OCI-LY3 (cell line): ENCODE results near the gene PEPD.

Source experiments
- H2AFZ ChIP-seq: fragments of 200-600, 300-600 bp; shearing (Covaris generic); 2 replicates; pipeline ENCODE4 v1.6.0; 2014; ENCODE audit warnings: antibody characterized with exemption, low read depth, low read length
- H3K27ac ChIP-seq: fragments of 200-600, 300-600 bp; sonication (generic); 2 replicates; pipeline ENCODE4 v1.5.1; 2014; ENCODE audit warnings: mild to moderate bottlenecking, low read length, moderate library complexity, mixed read lengths
- H3K27me3 ChIP-seq: fragments of 200-600, 300-600 bp; sonication (generic); 2 replicates; pipeline ENCODE4 v1.6.1; 2014; ENCODE audit warnings: low read depth, low read length, mixed read lengths
- H3K36me3 ChIP-seq: fragments of 200-600, 300-600 bp; sonication (generic); replicated peaks from 2 replicates; pipeline ENCODE3; 2014; ENCODE audit warnings: low read depth, low read length, mixed read lengths
- H3K4me1 ChIP-seq: fragments of 300-600, 200-600 bp; sonication (generic); 2 replicates; pipeline ENCODE4 v1.6.1; 2014; ENCODE audit warnings: low read length, mixed read lengths
- H3K4me2 ChIP-seq: fragments of 200-600, 300-600 bp; sonication (generic); 2 replicates; pipeline ENCODE4 v1.6.1; 2014; ENCODE audit warnings: low read length, mixed read lengths
- H3K4me3 ChIP-seq: fragments of 300-600, 200-600 bp; sonication (generic); 2 replicates; pipeline ENCODE4 v1.5.1; 2014; ENCODE audit warnings: antibody characterized with exemption, mild to moderate bottlenecking, low read length, moderate library complexity
- H3K79me2 ChIP-seq: fragments of 300-600, 200-600 bp; shearing (Covaris generic); 2 replicates; pipeline ENCODE4 v1.6.1; 2014; ENCODE audit warnings: mild to moderate bottlenecking, low read length, mixed read lengths
- H3K9ac ChIP-seq: fragments of 300-600, 200-600 bp; shearing (Covaris generic); 2 replicates; pipeline ENCODE4 v1.6.0; 2014; ENCODE audit warnings: mild to moderate bottlenecking, low read length, moderate library complexity
- H3K9me3 ChIP-seq: fragments of 200-600, 300-600 bp; shearing (Covaris generic); 2 replicates; pipeline ENCODE4 v1.6.1; 2014; ENCODE audit warnings: low read length, mixed read lengths; ENCODE audit not compliant: insufficient read depth
- H4K20me1 ChIP-seq: fragments of 200-600, 300-600 bp; sonication (generic); 2 replicates; pipeline ENCODE4 v1.6.1; 2016; ENCODE audit warnings: low read length, mixed read lengths; ENCODE audit not compliant: insufficient read depth
- EZH2phosphoT487 ChIP-seq: fragments of 200-600 bp; shearing (Covaris generic); IDR thresholded peaks from 2 replicates; pipeline ENCODE4 v1.6.1; 2018; ENCODE audit warnings: antibody characterized with exemption, mixed run types, low read depth
- TF ChIP-seq, protein P1 (sequence below): fragments of 200-600, 300-600 bp; sonication (generic); IDR thresholded peaks from 2 replicates; pipeline ENCODE4 v1.5.1; 2014; ENCODE audit warnings: antibody characterized with exemption, low read length, low read depth

Gene PEPD

DNA sequence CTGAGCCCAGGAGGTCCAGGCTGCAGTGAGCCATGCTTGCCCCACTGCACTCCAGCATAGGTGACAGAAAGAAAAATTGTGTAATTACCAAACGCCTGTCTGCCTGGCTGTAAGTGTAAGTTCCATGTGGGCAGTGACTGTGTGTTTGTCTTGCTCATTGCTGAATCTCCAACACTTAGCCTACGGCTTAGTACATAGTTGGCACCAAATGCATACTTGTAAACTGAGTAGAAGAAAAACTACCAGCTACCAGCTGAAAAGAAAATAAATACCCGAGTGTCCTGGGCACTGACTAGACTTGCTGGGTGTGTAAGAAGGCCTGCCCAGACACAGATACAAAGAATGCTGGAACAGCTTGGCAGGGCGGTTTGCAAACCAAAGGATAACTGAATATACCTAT is 150.8 kb downstream of the PEPD start:
- no peak overlapping the region for H3K9ac ChIP-seq
- no peaks in the 10 kb centered on the region for H3K9me3 ChIP-seq
- no peak for TF ChIP-seq EZH2phosphoT487
- TF ChIP-seq, protein P1, sequence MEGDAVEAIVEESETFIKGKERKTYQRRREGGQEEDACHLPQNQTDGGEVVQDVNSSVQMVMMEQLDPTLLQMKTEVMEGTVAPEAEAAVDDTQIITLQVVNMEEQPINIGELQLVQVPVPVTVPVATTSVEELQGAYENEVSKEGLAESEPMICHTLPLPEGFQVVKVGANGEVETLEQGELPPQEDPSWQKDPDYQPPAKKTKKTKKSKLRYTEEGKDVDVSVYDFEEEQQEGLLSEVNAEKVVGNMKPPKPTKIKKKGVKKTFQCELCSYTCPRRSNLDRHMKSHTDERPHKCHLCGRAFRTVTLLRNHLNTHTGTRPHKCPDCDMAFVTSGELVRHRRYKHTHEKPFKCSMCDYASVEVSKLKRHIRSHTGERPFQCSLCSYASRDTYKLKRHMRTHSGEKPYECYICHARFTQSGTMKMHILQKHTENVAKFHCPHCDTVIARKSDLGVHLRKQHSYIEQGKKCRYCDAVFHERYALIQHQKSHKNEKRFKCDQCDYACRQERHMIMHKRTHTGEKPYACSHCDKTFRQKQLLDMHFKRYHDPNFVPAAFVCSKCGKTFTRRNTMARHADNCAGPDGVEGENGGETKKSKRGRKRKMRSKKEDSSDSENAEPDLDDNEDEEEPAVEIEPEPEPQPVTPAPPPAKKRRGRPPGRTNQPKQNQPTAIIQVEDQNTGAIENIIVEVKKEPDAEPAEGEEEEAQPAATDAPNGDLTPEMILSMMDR = no peak
- H2AFZ ChIP-seq = no peak overlapping the region
- H4K20me1 ChIP-seq = peaks cover 16% of the 10 kb centered on the region
- no peak overlapping the region for H3K4me2 ChIP-seq
- H3K4me3 ChIP-seq = no peak overlapping the region
- peaks cover 22% of the 10 kb centered on the region for H3K79me2 ChIP-seq
- H3K27ac ChIP-seq = no peak overlapping the region
- H3K36me3 ChIP-seq = peaks cover 10% of the 10 kb centered on the region
- H3K27me3 ChIP-seq = peaks cover 31% of the 10 kb centered on the region
- peaks cover 20% of the 10 kb centered on the region for H3K4me1 ChIP-seq

DNA sequence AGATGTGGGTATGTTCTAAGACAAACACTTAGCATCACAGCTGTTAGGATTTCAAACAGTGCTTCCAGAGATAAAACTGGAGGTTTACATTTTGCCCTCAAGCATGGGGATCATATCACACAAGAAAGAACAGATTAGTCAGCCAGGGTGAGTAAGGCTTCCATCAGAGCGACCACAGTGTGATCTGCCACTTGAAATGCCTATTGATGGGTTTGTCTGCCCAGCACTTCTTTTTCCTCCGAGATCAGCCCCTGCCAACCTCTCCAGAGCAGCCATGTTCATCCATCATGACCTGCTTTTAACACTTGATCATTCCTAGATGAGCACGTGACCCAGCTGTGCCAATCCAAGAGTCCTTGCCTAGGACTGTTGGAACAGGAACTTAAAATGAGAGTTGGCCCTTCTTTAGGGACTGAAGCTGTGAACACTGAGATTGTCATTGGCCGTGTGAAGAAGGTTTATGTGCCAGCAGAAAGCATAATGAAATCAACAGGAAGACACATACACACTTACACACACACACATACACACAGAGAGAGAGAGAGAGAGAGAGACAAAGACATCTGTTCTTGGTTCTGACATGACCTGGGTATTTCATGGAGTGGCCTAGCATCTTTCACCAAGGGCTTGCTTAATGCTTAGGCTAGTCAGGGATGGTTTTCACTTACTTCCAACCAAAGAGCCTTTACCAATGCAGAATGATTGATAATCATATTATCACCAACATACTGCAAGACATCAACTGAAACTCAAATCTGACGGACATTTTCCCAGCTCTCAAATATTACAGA is 153.3 kb downstream of the PEPD start:
- H3K9me3 ChIP-seq = no peaks in the 10 kb centered on the region
- no peak overlapping the region for H3K4me2 ChIP-seq
- H2AFZ ChIP-seq = no peak overlapping the region
- TF ChIP-seq, protein P1 = no peak
- TF ChIP-seq EZH2phosphoT487 = no peak
- no peak overlapping the region for H3K27ac ChIP-seq
- no peak overlapping the region for H3K9ac ChIP-seq
- no peak overlapping the region for H3K4me3 ChIP-seq
- H3K36me3 ChIP-seq = no peaks in the 10 kb centered on the region
- H3K79me2 ChIP-seq = no peaks in the 10 kb centered on the region
- H3K27me3 ChIP-seq = peaks cover 34% of the 10 kb centered on the region
- H3K4me1 ChIP-seq = peaks cover 8% of the 10 kb centered on the region; the same call in 1 of the 2 replicates
- no peaks in the 10 kb centered on the region for H4K20me1 ChIP-seq

DNA sequence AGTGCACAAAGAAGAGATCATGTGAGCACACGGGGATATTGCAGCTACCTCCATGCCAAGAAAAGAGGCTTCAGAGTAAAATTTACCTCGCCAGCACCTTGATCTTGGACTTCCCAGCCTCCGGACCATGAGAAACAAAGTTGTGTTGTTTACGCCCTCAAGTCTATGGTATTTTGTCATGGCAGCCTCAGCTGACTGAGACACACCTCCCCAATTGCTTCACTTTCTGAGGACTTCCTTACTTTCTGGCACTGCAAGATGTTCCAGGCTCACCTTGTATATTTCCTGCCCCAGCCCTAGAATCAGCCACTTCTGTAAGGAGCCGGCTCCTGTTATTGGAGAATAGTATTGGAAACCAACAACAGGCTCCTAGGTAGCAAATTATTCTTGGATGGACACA is 154.7 kb downstream of the PEPD start:
- Histone ChIP-seq H3K4me1 (peaks cover under 1% of the 10 kb centered on the region; the same call in 1 of the 2 replicates), H3K9me3 (no peaks in the 10 kb centered on the region), H3K27me3 (peaks cover 45% of the 10 kb centered on the region), H4K20me1 (no peaks in the 10 kb centered on the region), H3K27ac (no peak overlapping the region), H3K36me3 (no peaks in the 10 kb centered on the region), H3K4me3 (no peak overlapping the region), H3K4me2 (no peak overlapping the region), H2AFZ (no peak overlapping the region), H3K9ac (no peak overlapping the region), H3K79me2 (no peaks in the 10 kb centered on the region)
- no peak for TF ChIP-seq EZH2phosphoT487
- TF ChIP-seq, protein P1 = no peak

DNA sequence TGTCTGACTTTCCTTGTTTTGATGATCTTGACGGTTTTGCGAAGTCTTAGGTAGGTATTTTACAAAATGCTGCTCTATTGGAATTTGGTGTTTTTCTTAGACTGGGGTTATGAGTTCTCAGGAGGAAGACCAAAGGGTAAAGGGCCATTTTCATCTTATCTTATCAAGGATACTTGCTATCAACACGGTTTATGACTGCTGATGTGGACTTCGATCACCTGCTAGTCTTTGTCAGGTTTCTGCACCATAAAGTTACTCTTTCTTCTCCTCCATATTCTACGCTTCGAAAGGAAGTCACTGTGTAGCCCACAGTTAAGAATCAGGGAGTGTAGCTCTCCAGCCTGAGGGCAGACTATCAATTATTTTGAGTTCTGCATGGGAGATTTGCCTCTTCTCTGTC is 155.5 kb downstream of the PEPD start:
- H3K4me2 ChIP-seq = no peak overlapping the region
- H3K4me3 ChIP-seq = no peak overlapping the region
- H3K9ac ChIP-seq = no peak overlapping the region
- TF ChIP-seq, protein P1 = no peak
- TF ChIP-seq EZH2phosphoT487 = no peak
- H3K27me3 ChIP-seq = peaks cover 49% of the 10 kb centered on the region
- H3K36me3 ChIP-seq = no peaks in the 10 kb centered on the region
- no peak overlapping the region for H3K27ac ChIP-seq
- no peaks in the 10 kb centered on the region for H4K20me1 ChIP-seq
- H3K79me2 ChIP-seq = no peaks in the 10 kb centered on the region
- no peak overlapping the region for H2AFZ ChIP-seq
- no peaks in the 10 kb centered on the region for H3K9me3 ChIP-seq
- H3K4me1 ChIP-seq = no peaks in the 10 kb centered on the region
